GM18502 (cell line): ENCODE measurements around the gene DIAPH2.

Source experiments
- ATAC-seq: cut with Tn5 transposase; IDR thresholded peaks from one replicate; pipeline ENCODE4 v1.9.1; 2021; ENCODE audit warnings: mild to moderate bottlenecking; ENCODE audit not compliant: unreplicated experiment, poor library complexity

DIAPH2 gene

GRCh38 chrX:96918864-96919263 is 234.2 kb downstream of the DIAPH2 start:
- ATAC-seq: no peak

DNA sequence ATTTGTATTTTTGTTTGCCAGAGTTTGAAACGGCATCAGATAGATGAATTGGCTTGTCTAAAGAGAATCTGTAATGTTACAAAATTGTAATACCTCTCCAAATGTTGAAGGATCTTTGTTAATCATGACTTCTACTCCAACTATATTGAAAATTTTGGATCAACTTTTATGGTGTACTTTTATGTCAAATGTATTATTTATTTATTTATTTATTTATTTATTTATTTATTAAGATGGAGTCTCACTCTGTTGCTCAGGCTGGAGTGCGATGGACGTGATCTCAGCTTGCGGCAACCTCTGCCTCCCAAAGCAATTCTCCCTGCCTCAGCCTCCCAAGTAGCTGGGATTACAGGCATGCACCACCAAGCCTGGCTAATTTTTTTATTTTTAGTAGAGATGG is 235.0 kb downstream of the DIAPH2 start:
- no peak for ATAC-seq

- ATAC-seq: no peak
Measured at GRCh38 chrX:96924581-96924980, 239.9 kb downstream of the DIAPH2 start.

DNA sequence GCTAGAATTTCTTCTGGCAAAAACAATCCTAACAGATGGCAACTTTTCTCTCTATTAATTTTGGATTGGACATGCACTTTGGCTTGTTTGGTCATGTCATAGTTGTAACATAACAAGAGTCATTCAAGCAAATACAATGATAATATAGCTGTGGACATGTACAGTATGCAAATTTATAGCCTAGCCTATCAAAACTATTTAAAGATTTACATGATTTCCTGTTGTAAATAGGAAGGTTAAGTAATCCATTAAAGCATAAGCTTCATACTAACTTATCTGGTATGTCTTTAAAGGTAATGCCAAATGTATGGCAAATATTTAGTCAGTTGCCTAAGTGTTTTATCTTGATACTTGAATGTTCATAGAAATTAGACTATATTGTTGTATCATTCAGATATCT is 244.4 kb downstream of the DIAPH2 start:
- ATAC-seq: no peak

- no peak for ATAC-seq
Measured at GRCh38 chrX:96957718-96958117, 273.1 kb downstream of the DIAPH2 start.

GRCh38 chrX:96971812-96972211 is 287.2 kb downstream of the DIAPH2 start:
- no peak for ATAC-seq

DNA sequence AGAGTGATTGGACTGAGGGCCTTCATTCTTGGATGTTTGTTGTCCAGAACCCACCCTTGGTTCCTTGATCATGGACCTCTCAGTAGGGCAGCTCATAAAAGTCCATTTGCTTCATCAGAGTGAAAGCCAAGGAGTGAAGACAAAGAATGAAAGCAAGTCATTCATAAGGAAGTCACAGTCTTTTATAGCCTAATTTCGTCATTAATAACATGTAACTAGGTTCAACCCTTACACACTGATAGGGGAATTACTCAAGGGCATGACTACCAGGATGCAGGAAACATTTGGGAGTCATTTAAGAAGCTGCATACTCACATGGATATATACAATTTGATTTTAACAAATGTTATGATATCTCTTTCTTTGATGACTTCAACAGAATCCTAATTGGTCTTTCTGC is 294.3 kb downstream of the DIAPH2 start:
- ATAC-seq: no peak

DNA sequence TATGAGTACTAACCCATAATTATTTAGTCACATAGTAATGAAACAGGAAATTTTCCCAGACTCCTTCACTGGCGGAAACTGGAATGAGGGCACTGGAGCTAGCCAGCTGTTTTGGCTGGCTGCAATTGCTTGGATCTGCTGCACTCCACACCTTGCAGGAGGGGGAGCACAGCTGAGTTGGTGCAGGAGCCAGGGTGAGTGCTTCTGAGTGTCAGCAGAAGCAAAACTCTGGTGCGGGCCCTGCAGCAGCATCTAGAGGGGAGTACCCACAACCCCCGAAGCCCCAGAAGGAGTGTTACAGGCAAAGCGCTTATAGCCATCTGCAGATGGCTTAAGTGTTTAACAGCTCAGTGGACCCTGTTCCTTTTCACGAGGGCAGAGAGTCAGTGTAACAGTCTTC is 295.1 kb downstream of the DIAPH2 start:
- ATAC-seq: no peak

DNA sequence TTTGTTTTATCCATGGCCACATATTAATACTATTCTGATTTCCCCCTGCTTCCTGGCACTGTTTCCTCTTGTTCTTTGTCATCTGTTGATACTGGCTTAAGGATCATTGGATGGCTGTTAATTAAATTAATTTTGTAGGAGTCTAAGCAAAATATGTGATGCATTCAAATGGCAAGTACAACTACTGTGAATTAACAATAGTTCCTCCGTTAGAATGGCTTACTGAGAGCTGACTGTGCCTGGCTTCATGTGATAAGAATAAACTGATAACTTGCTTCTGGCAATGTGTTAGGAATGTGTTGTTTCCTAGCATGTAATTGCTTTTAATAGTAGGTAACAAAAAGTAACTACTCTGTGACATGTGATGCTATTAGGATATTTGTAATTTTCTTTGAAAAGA is 297.5 kb downstream of the DIAPH2 start:
- no peak for ATAC-seq

DNA sequence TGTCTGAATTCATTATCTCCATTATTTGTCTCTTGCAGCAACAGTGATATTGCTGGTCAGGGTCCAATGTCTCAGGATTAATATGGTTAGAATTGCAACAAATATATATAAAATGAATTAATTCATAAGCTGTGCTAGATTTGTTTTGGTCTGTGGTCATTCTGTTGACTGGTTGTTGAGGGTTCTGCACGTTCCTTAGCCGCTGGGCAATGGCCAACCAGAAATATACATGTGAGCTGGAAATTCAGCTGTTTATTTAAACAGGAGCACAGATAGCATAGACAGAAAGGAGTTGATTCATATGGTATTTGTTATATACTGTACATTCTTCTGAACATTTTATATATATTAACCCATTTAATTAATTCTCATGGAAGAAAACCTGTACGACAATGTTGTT is 299.9 kb downstream of the DIAPH2 start:
- ATAC-seq: no peak

DNA sequence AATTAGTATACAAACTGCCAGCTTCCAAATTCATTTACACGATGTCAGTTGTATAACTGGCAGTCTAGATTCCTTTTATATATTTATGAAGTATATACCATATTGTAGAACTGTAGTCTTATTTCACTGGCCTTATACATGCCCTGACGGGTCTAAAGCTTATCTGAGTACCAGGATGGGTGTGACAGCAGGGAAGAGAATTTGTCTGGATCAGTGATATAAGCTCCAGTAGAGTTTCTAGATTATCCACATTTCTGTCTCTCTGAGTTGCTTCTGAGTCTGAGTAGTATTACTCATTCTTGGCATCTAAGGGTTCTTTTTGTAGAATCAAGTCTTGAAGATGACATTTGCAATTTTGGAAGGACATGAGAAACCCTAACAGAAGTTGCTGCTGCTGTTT is 300.4 kb downstream of the DIAPH2 start:
- ATAC-seq: no peak

DNA sequence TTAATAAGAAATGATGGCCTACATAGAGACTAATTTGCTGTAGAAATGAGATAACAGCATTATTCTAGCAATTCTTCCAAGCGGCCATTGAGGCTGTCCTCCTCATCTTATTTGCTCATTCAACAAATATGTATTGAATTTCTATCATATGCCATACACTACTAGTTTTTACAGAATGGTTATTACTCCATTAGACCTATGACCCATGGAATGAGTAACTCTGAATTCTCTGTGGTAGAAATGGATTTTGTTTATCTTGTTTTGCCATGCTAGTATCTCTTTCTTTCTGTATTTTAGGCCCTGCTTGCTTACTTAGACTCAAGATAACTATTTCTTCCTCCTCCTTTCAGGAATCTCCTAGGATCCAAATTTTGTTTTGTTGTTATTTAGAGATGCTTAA is 302.6 kb downstream of the DIAPH2 start:
- ATAC-seq: no peak

- no peak for ATAC-seq
Measured at GRCh38 chrX:96989830-96990571, 305.4 kb downstream of the DIAPH2 start.

DNA sequence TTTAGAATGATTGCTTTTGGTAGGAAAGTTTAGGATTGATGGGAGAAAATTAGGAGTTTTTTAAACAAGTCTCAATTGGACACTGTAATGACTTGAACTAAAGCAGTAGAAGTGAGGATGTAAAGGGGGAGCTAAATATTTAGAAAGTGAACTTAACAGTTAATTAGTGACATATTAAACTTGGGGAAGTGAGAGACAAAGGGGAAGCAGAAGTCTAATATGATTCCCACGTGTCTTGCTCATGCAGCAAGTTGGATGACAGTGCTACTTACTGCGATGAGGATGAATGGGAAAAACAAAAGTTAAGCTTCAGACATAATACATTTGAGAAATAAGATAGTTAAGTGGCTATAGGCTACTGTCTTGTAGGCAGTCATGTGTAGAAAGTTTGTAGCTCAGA is 309.5 kb downstream of the DIAPH2 start:
- no peak for ATAC-seq

- no peak for ATAC-seq
Measured at GRCh38 chrX:96997196-96997595, 312.6 kb downstream of the DIAPH2 start.

DNA sequence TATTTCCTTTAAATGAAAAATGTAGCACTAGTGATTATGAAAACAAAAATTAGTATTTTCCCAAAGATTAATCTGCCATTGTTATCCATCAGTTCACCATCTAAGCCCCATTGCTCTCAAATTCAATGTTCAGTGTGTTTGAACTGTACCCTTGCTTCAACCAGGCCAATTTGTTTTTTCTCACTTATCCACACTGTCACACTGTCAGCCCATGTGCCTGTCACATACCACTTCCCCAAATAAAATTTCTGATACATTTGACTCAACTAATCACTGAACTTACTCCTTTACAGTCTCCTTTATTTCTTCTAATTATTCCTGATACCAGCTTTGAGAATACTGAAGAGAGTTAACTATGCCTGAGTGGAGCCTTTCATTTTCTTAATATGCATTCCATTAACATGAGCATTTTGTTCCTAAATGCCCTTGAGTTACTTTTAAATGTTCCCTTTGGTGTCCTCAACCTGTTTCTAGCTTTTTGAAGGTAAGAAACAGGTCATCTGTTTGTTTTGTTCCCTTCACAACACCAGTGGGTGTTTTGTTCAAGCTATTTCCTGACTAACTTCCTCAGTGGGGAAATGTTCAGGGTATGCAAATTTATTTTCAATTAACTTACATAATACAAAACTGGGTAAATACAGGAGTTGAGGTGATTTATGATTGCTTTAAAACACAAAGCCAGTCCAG is 316.2 kb downstream of the DIAPH2 start:
- ATAC-seq: no peak

DNA sequence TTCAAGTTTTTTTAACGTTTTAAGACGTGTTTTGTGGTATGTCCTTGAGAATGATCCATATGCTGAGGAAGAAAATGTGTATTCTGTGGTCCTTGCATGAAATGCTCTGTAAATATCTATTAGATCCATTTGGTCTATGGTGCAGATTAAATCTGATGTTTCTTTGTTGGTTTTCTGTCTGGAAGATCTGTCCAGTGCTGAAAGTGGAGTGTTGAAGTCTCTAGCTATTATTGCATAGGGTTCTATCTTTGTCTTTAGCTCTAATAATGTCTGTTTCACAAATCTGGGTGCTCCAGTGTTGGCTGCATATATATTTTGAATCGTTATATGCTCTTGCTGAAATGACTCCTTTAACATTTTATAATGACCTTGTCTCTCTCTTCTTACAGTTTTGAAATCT is 321.5 kb downstream of the DIAPH2 start:
- ATAC-seq: no peak

DNA sequence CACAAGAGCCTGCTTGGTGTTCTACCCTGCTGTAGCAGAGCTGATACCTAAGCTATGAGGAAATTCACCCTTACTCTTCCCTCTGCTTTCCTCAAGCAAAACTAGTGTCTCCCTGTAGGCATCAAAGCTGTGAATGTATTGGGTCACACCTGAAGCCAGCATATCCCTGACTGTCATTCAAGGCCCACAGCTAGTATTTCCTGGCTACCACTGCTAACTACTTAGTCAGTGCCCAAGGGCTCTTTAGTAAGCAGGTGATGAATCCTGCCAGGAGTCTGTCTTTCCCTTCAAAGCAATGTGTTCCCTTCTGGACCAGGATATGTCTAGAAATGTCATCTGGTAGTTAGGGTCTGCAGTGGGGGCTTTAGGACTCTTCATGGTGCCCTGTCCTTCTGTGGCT is 324.7 kb downstream of the DIAPH2 start:
- ATAC-seq: no peak

- ATAC-seq: no peak
Measured at GRCh38 chrX:97011540-97011939, 326.9 kb downstream of the DIAPH2 start.

GRCh38 chrX:97016106-97016505 is 331.5 kb downstream of the DIAPH2 start:
- ATAC-seq: no peak

DNA sequence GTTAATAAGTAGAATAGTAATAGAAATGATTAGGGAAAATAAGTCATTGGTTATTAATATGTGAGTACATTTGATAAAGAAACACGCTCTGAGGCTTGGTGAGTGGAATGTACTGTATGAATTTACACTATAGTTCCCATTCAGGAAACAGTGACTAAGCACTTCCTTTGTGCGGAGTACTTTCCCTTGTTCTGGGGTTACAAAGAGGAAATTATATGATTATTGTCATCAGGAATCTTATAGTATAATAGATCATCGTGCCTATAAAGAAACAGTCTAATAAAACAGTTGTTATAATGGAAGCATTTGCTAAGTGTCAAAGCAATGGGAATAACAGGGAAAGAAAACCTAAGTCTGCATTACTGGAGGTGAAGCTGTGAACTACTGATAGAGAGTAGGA is 337.0 kb downstream of the DIAPH2 start:
- ATAC-seq: no peak

- no peak for ATAC-seq
Measured at GRCh38 chrX:97026406-97026805, 341.8 kb downstream of the DIAPH2 start.
